HepG2 (cell line): ENCODE results near the gene FBXW8.

ENCODE experiments used
- ARHGAP35 ChIP-seq: sonication (generic); formaldehyde crosslinking; IDR thresholded peaks from 2 replicates; pipeline ENCODE4 v1.9.0; 2022; ENCODE audit warnings: mild to moderate bottlenecking, inconsistent platforms, moderate library complexity, missing genetic modification reagents, borderline replicate concordance
- CBFB ChIP-seq: sonication (generic); formaldehyde crosslinking; IDR thresholded peaks from 2 replicates; pipeline ENCODE4 v1.4.0; 2020; ENCODE audit warnings: missing genetic modification reagents
- CBX2 ChIP-seq, 2 experiments: fragments of 200-600 bp in 1 of 2; sonication (generic); formaldehyde crosslinking in 1 of 2; IDR thresholded peaks; 2 replicates each; pipeline versions ENCODE4 v1.7.0 to v1.8.1; 2018 to 2022; ENCODE audit warnings: low read depth in 2 of 2, low read length in 1 of 2, mild to moderate bottlenecking in 1 of 2, missing genetic modification reagents in 1 of 2
- CHD2 ChIP-seq: IDR thresholded peaks from 2 replicates; pipeline ENCODE4 v1.6.1; 2011; ENCODE audit warnings: low read depth, low read length, improper control_type of control experiment
- POLR2A ChIP-seq, 2 experiments: IDR thresholded peaks; 2 replicates each; pipeline ENCODE4 v1.6.1; 2011; ENCODE audit warnings: low read depth in 2 of 2, low read length in 2 of 2, mild to moderate bottlenecking in 1 of 2, moderate library complexity in 1 of 2; ENCODE audit not compliant: insufficient read depth in 1 of 2
- POLR2AphosphoS2 ChIP-seq: IDR thresholded peaks from 2 replicates; pipeline ENCODE4 v1.6.1; 2011; ENCODE audit warnings: low read depth, low read length, improper control_type of control experiment
- RARA ChIP-seq: IDR thresholded peaks from 2 replicates; pipeline ENCODE4 v1.6.1; 2016; ENCODE audit warnings: missing genetic modification reagents, missing compliant biosample characterization
- ZNF460 ChIP-seq: sonication (generic); formaldehyde crosslinking; IDR thresholded peaks from 2 replicates; pipeline ENCODE4 v1.5.1; 2020; ENCODE audit warnings: missing genetic modification reagents, mild to moderate bottlenecking, borderline replicate concordance
- ZNF605 ChIP-seq: sonication (generic); formaldehyde crosslinking; IDR thresholded peaks from 2 replicates; pipeline ENCODE4 v1.8.0; 2022; ENCODE audit warnings: mild to moderate bottlenecking, missing genetic modification reagents
- TF ChIP-seq, protein P1 (sequence below): sonication (generic); formaldehyde crosslinking; IDR thresholded peaks from 2 replicates; pipeline ENCODE4 v1.5.0; 2020; ENCODE audit warnings: mild to moderate bottlenecking, missing genetic modification reagents, moderate library complexity
- TF ChIP-seq, protein P2 (sequence below): sonication (generic); formaldehyde crosslinking; IDR thresholded peaks from 2 replicates; pipeline ENCODE4 v1.9.0; 2021; ENCODE audit warnings: missing genetic modification reagents, borderline replicate concordance

DNA sequence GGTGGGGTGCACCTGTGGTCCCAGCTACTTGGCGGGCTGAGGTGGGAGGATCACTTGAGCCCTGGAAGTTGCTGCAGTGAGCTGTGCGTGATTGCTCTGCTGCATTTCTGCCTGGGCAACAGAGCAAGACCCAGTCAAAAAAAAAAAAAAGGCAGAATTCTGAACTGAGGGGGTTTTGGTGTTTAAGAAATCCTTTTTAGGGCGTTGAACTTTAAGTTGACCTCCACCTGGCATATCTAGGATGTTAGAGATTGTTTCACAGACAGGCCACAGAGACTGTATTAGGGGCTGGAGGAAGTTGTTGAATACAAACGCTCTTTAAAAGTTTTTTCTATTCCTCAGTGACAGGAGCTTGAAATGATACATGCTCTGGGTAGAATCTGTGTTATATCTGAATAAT, 60.5 kb downstream of the FBXW8 start:
- TF ChIP-seq POLR2AphosphoS2 (no peak), ARHGAP35 (CRISPR knock-in tag) (no peak), POLR2A (IDR thresholded peaks at IDR 0.05; ENCODE audit: insufficient read depth in 1 of 2, low read depth in 2 of 2, low read length in 2 of 2) (no peak), ZNF460 (no peak), CHD2 (no peak), RARA (CRISPR knock-in tag) (no peak), CBX2 (IDR thresholded peaks at IDR 0.05; ENCODE audit: low read depth, low read length) (no peak), CBX2 (CRISPR knock-in tag; IDR thresholded peaks at IDR 0.05; ENCODE audit: low read depth) (no peak), CBFB (CRISPR knock-in tag) (no peak), ZNF605 (CRISPR knock-in tag) (no peak)
- TF ChIP-seq, protein P1, sequence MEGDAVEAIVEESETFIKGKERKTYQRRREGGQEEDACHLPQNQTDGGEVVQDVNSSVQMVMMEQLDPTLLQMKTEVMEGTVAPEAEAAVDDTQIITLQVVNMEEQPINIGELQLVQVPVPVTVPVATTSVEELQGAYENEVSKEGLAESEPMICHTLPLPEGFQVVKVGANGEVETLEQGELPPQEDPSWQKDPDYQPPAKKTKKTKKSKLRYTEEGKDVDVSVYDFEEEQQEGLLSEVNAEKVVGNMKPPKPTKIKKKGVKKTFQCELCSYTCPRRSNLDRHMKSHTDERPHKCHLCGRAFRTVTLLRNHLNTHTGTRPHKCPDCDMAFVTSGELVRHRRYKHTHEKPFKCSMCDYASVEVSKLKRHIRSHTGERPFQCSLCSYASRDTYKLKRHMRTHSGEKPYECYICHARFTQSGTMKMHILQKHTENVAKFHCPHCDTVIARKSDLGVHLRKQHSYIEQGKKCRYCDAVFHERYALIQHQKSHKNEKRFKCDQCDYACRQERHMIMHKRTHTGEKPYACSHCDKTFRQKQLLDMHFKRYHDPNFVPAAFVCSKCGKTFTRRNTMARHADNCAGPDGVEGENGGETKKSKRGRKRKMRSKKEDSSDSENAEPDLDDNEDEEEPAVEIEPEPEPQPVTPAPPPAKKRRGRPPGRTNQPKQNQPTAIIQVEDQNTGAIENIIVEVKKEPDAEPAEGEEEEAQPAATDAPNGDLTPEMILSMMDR = no peak
- TF ChIP-seq, protein P2, sequence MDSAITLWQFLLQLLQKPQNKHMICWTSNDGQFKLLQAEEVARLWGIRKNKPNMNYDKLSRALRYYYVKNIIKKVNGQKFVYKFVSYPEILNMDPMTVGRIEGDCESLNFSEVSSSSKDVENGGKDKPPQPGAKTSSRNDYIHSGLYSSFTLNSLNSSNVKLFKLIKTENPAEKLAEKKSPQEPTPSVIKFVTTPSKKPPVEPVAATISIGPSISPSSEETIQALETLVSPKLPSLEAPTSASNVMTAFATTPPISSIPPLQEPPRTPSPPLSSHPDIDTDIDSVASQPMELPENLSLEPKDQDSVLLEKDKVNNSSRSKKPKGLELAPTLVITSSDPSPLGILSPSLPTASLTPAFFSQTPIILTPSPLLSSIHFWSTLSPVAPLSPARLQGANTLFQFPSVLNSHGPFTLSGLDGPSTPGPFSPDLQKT (CRISPR knock-in tag) = no peak
